ENCODE measurements around the gene RBMS2.
"Not testable (repeated sequence)": the region's sequence is repeated elsewhere in the genome, so short reads cannot be mapped to it uniquely, and the experiment has no call there.

- TF ChIP-seq POLR2A (IDR thresholded peaks at IDR 0.05); CTCF (IDR thresholded peaks at IDR 0.05); POLR2AphosphoS5 (IDR thresholded peaks at IDR 0.05); EP300 (IDR thresholded peaks at IDR 0.05; ENCODE audit: low read depth): not testable (repeated sequence)
Observed at GRCh38 chr12:56494106-56494415, 27.6 kb upstream of the RBMS2 start.

Data from transverse colon (tissue), 4 donors.